SK-N-SH (cell line): ENCODE results near the gene PAXIP1. TPM values are rescaled to one million over a fixed set of nuclear protein-coding genes. Genes with fewer than 3 reads are reported as not detected.

ENCODE experiments used
- CTCF ChIA-PET: fragments of 300-600, 350-600 bp; formaldehyde crosslinking; extraction: SDS; loops from one replicate; lab custom pipeline; 2021; lab: Yijun Ruan, JAX
- POLR2A ChIA-PET: fragments of 350-600 bp; sonication (Branson Sonifier 250); formaldehyde crosslinking; extraction: SDS; loops from one replicate; lab custom pipeline; 2020; ENCODE audit warnings: antibody characterized with exemption, inconsistent platforms; lab: Yijun Ruan, JAX
- DNase-seq: peaks from one replicate; pipeline ENCODE4 v3.0.0; 2012
- H2AFZ ChIP-seq: fragments of 200-600 bp; sonication (generic); 2 replicates; pipeline ENCODE4 v1.8.1; 2016; ENCODE audit warnings: antibody characterized with exemption, mild to moderate bottlenecking, low read depth
- H3F3A ChIP-seq: fragments of 200-600 bp; sonication (generic); replicated peaks from 2 replicates; pipeline ENCODE3; 2016; ENCODE audit warnings: antibody characterized with exemption, mild to moderate bottlenecking; ENCODE audit not compliant: insufficient read depth
- H3K27ac ChIP-seq, 2 experiments: fragments of 200-500 bp in 1 of 2; fragments of 200-600 bp in 1 of 2; sonication (Bioruptor generic) in 1 of 2; sonication (generic), shearing (Covaris generic) in 1 of 2; 2 replicates each; pipeline versions ENCODE4 v1.5.1 to v1.6.1; 2014 to 2016; ENCODE audit warnings: low read depth in 2 of 2, inconsistent platforms in 1 of 2, low read length in 1 of 2, mild to moderate bottlenecking in 1 of 2, mixed read lengths in 1 of 2
- H3K27me3 ChIP-seq: fragments of 200-600 bp; sonication (generic), shearing (Covaris generic); 2 replicates; pipeline ENCODE4 v1.6.1; 2016; ENCODE audit warnings: mixed run types; ENCODE audit not compliant: insufficient read depth
- H3K36me3 ChIP-seq, 2 experiments: fragments of 200-500 bp in 1 of 2; fragments of 200-600 bp in 1 of 2; sonication (Bioruptor generic) in 1 of 2; sonication (generic) in 1 of 2; replicated peaks in 1 of 2; 2 replicates each; pipeline versions ENCODE3 to v1.5.1; 2014 to 2016; ENCODE audit warnings: low read length in 1 of 2, mild to moderate bottlenecking in 1 of 2; ENCODE audit not compliant: insufficient read depth in 2 of 2, control insufficient read depth in 1 of 2
- H3K4me1 ChIP-seq, 2 experiments: fragments of 200-500 bp in 1 of 2; fragments of 200-600 bp in 1 of 2; sonication (Bioruptor generic) in 1 of 2; sonication (generic), shearing (Covaris generic) in 1 of 2; 2 replicates each; pipeline versions ENCODE4 v1.5.1 to v1.6.1; 2014 to 2016; ENCODE audit warnings: low read depth in 1 of 2, low read length in 1 of 2, mixed run types in 1 of 2; ENCODE audit not compliant: insufficient read depth in 2 of 2, control insufficient read depth in 1 of 2
- H3K4me2 ChIP-seq: fragments of 200-600 bp; sonication (generic), shearing (Covaris generic); 2 replicates; pipeline ENCODE4 v1.6.1; 2017; ENCODE audit warnings: mixed run types
- H3K4me3 ChIP-seq, 2 experiments: fragments of 200-500 bp in 1 of 2; fragments of 200-600 bp in 1 of 2; sonication (Bioruptor generic) in 1 of 2; sonication (generic), shearing (Covaris generic) in 1 of 2; 2 replicates each; pipeline versions ENCODE4 v1.5.1 to v1.8.1; 2014 to 2016; ENCODE audit warnings: low read depth in 2 of 2, inconsistent platforms in 1 of 2, low read length in 1 of 2, mild to moderate bottlenecking in 1 of 2, mixed read lengths in 1 of 2, moderate library complexity in 1 of 2
- H3K79me2 ChIP-seq: fragments of 200-600 bp; sonication (generic); 2 replicates; pipeline ENCODE4 v1.8.1; 2017; ENCODE audit warnings: mild to moderate bottlenecking; ENCODE audit not compliant: insufficient read depth
- H3K9ac ChIP-seq: fragments of 200-600 bp; sonication (generic); 2 replicates; pipeline ENCODE4 v1.6.1; 2017; ENCODE audit warnings: mixed run types
- H3K9me2 ChIP-seq: fragments of 200-600 bp; sonication (generic); 2 replicates; pipeline ENCODE4 v1.6.1; 2017; ENCODE audit warnings: mixed run types
- H3K9me3 ChIP-seq: fragments of 200-600 bp; sonication (generic); 2 replicates; pipeline ENCODE4 v1.6.1; 2017; ENCODE audit warnings: mixed run types, mild to moderate bottlenecking, moderate library complexity
- H4K20me1 ChIP-seq: fragments of 200-600 bp; sonication (generic); 2 replicates; pipeline ENCODE4 v1.6.1; 2017; ENCODE audit warnings: mild to moderate bottlenecking, mixed run types; ENCODE audit not compliant: insufficient read depth
- EP300 ChIP-seq, 2 experiments: IDR thresholded peaks; 2 replicates each; pipeline versions ENCODE4 v1.4.0 to v1.6.1; 2012; ENCODE audit warnings: borderline replicate concordance in 1 of 2, low read depth in 1 of 2, low read length in 1 of 2
- FOSL2 ChIP-seq: IDR thresholded peaks from 2 replicates; pipeline ENCODE4 v1.4.0; 2012; ENCODE audit warnings: low read depth, mild to moderate bottlenecking, moderate library complexity, borderline replicate concordance
- FOXJ3 ChIP-seq: sonication (generic); formaldehyde crosslinking; IDR thresholded peaks from 2 replicates; pipeline ENCODE4 v1.5.1; 2020; ENCODE audit warnings: mild to moderate bottlenecking, missing genetic modification reagents
- FOXM1 ChIP-seq: IDR thresholded peaks from 2 replicates; pipeline ENCODE4 v1.4.0; 2012; ENCODE audit warnings: low read depth, mild to moderate bottlenecking
- JUND ChIP-seq: IDR thresholded peaks from 2 replicates; pipeline ENCODE4 v1.4.0; 2012
- MXI1 ChIP-seq: IDR thresholded peaks from 2 replicates; pipeline ENCODE4 v1.6.1; 2012; ENCODE audit warnings: mild to moderate bottlenecking, low read depth, low read length, improper control_type of control experiment
- NFIC ChIP-seq: IDR thresholded peaks from 2 replicates; pipeline ENCODE4 v1.4.0; 2012; ENCODE audit warnings: borderline replicate concordance
- POLR2AphosphoS5 ChIP-seq: IDR thresholded peaks from 2 replicates; pipeline ENCODE4 v1.6.1; 2012; ENCODE audit warnings: low read depth, low read length
- RCOR1 ChIP-seq: fragments of 150-350 bp; IDR thresholded peaks from 2 replicates; pipeline ENCODE4 v1.6.1; 2017; ENCODE audit warnings: antibody characterized with exemption, low read length
- SIN3A ChIP-seq: IDR thresholded peaks from 2 replicates; pipeline ENCODE4 v1.6.1; 2012; ENCODE audit warnings: low read depth, mild to moderate bottlenecking, low read length, moderate library complexity, borderline replicate concordance
- SMC3 ChIP-seq: IDR thresholded peaks from 2 replicates; pipeline ENCODE4 v1.6.1; 2012; ENCODE audit warnings: low read depth, low read length, improper control_type of control experiment
- TAF1 ChIP-seq: IDR thresholded peaks from 2 replicates; pipeline ENCODE4 v1.6.1; 2012; ENCODE audit warnings: low read depth, mild to moderate bottlenecking, low read length, moderate library complexity, borderline replicate concordance
- TCF12 ChIP-seq: IDR thresholded peaks from 2 replicates; pipeline ENCODE4 v1.4.0; 2012
- WGBS: methylation state at CpG from one replicate; pipeline ENCODE4 v1.1.6; 2017; ENCODE audit warnings: low lambda C conversion rate; 5-methylcytosine and 5-hydroxymethylcytosine counted together
- polyA plus RNA-seq, 3 experiments: library from polyadenylated mRNA; depleted of rRNA; stranded (reverse); fragments of >200 nt; gene quantifications; 2 replicates each; pipeline ENCODE4 v1.2.3, GENCODE V29; 2012
- TF ChIP-seq, protein P1 (sequence below): IDR thresholded peaks from 2 replicates; pipeline ENCODE4; 2012
- TF ChIP-seq, protein P2 (sequence below): fragments of 150-350 bp; IDR thresholded peaks from 2 replicates; pipeline ENCODE4 v1.6.1; 2017; ENCODE audit warnings: antibody characterized with exemption, low read length, low read depth, borderline replicate concordance
- TF ChIP-seq, protein P3 (sequence below): IDR thresholded peaks from 2 replicates; pipeline ENCODE4 v1.6.1; 2012; ENCODE audit warnings: mild to moderate bottlenecking, low read depth, low read length, moderate library complexity

Gene PAXIP1
- polyA plus RNA-seq, 1 of the 3 experiments (the other 2 are of a cell fraction), result 9.2 TPM

DNA sequence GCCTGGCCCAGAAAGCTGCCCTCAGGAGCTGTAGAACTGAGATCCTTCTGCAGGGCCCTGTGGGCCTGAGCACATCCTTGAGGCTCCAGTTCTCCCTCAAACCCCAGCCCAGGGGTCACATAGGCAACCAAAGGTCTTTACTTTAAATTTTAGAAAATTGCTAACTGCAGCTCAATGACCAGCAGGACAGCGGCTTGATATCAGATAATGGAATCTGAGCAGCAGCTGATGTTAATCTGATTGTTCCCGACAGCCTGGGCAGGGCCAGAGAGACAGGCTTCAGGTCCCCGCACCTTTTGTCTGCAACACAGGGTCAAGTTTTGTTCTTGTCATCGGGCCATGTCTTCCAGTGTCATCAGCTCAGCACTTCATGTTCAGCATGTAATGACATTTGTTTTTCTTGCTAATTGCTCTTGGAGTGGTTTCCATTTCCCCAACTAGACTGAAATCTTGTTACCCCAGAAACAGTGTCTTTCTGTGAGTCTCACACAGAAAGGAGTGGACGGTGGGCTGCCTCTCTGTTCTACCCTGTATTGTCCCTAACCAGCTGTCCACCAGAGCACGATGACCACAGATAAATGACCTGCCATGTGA is 91.0 kb downstream of the PAXIP1 start:
- H3K9me2 ChIP-seq, result no peaks in the 10 kb centered on the region
- H3K9me3 ChIP-seq, result no peaks in the 10 kb centered on the region
- H2AFZ ChIP-seq, result no peak overlapping the region
- ChIA-PET POLR2A (no interaction called here), CTCF (interaction anchor here (0.5 to 6.3 kb wide), 17 partner anchors 13 to 469 kb away, joined by 3 to 126 read pairs (median 11); no protein-coding TSS in a partner anchor)
- 32% methylated on average over 6 of the region's 6 CpGs for WGBS
- peak; percentile 19 for DNase-seq
- H3K27ac ChIP-seq, result no peak overlapping the region
- no peak overlapping the region for H3K4me2 ChIP-seq
- H3K4me3 ChIP-seq, result no peak overlapping the region
- H4K20me1 ChIP-seq, result no peaks in the 10 kb centered on the region
- no peak for TF ChIP-seq SIN3A
- no peak for TF ChIP-seq POLR2AphosphoS5
- TF ChIP-seq, protein P1, sequence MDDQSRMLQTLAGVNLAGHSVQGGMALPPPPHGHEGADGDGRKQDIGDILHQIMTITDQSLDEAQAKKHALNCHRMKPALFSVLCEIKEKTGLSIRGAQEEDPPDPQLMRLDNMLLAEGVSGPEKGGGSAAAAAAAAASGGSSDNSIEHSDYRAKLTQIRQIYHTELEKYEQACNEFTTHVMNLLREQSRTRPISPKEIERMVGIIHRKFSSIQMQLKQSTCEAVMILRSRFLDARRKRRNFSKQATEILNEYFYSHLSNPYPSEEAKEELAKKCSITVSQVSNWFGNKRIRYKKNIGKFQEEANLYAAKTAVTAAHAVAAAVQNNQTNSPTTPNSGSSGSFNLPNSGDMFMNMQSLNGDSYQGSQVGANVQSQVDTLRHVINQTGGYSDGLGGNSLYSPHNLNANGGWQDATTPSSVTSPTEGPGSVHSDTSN, result no peak
- no peak for TF ChIP-seq JUND
- no peak for TF ChIP-seq FOXJ3 (CRISPR knock-in tag)
- H3K9ac ChIP-seq, result no peak overlapping the region
- H3K36me3 ChIP-seq, result no peaks in the 10 kb centered on the region
- no peaks in the 10 kb centered on the region for H3K27me3 ChIP-seq
- H3K4me1 ChIP-seq, result no peaks in the 10 kb centered on the region
- H3K79me2 ChIP-seq, result no peaks in the 10 kb centered on the region
- no peaks in the 10 kb centered on the region for H3F3A ChIP-seq

DNA sequence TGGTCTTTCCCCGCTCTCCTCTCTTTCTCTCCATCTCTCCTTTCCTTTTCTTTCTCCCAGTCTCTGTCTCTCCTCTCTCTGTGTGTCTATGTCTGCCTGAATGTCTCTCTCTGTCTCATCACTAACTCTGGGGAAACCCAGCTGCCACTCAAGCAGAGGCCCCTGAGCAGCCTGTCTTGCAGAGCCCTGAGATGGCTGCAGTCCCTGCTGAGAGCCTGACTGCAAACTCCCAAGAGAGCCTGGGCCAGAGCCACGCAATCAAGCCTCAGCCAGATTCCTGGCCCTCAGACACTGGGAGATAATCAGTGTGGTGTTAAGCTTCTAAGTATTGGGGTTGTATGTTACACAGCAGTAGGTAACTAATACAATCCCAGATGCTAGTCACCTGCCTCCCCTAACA is 91.5 kb downstream of the PAXIP1 start:
- DNase-seq, result no peak
- no peaks in the 10 kb centered on the region for H3K27me3 ChIP-seq
- no peak overlapping the region for H3K4me2 ChIP-seq
- H2AFZ ChIP-seq, result no peak overlapping the region
- POLR2A ChIA-PET, result no interaction called here
- H3K9me2 ChIP-seq, result no peaks in the 10 kb centered on the region
- H3K79me2 ChIP-seq, result no peaks in the 10 kb centered on the region
- H3F3A ChIP-seq, result no peaks in the 10 kb centered on the region
- H3K9me3 ChIP-seq, result no peaks in the 10 kb centered on the region
- TF ChIP-seq NFIC, result no peak
- TF ChIP-seq JUND, result no peak
- TF ChIP-seq, protein P2, sequence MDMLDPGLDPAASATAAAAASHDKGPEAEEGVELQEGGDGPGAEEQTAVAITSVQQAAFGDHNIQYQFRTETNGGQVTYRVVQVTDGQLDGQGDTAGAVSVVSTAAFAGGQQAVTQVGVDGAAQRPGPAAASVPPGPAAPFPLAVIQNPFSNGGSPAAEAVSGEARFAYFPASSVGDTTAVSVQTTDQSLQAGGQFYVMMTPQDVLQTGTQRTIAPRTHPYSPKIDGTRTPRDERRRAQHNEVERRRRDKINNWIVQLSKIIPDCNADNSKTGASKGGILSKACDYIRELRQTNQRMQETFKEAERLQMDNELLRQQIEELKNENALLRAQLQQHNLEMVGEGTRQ, result no peak
- TF ChIP-seq, protein P3, sequence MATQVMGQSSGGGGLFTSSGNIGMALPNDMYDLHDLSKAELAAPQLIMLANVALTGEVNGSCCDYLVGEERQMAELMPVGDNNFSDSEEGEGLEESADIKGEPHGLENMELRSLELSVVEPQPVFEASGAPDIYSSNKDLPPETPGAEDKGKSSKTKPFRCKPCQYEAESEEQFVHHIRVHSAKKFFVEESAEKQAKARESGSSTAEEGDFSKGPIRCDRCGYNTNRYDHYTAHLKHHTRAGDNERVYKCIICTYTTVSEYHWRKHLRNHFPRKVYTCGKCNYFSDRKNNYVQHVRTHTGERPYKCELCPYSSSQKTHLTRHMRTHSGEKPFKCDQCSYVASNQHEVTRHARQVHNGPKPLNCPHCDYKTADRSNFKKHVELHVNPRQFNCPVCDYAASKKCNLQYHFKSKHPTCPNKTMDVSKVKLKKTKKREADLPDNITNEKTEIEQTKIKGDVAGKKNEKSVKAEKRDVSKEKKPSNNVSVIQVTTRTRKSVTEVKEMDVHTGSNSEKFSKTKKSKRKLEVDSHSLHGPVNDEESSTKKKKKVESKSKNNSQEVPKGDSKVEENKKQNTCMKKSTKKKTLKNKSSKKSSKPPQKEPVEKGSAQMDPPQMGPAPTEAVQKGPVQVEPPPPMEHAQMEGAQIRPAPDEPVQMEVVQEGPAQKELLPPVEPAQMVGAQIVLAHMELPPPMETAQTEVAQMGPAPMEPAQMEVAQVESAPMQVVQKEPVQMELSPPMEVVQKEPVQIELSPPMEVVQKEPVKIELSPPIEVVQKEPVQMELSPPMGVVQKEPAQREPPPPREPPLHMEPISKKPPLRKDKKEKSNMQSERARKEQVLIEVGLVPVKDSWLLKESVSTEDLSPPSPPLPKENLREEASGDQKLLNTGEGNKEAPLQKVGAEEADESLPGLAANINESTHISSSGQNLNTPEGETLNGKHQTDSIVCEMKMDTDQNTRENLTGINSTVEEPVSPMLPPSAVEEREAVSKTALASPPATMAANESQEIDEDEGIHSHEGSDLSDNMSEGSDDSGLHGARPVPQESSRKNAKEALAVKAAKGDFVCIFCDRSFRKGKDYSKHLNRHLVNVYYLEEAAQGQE, result no peak
- TF ChIP-seq SMC3, result no peak
- no peak for TF ChIP-seq TAF1
- no peak for TF ChIP-seq FOXM1
- no peak for TF ChIP-seq RCOR1
- TF ChIP-seq POLR2AphosphoS5, result no peak
- TF ChIP-seq EP300 (IDR thresholded peaks at IDR 0.05; ENCODE audit: borderline replicate concordance in 1 of 2, low read depth in 1 of 2, low read length in 1 of 2), result no peak
- TF ChIP-seq MXI1, result no peak
- TF ChIP-seq FOSL2, result no peak
- TF ChIP-seq TCF12, result no peak
- H3K9ac ChIP-seq, result no peak overlapping the region
- H3K4me3 ChIP-seq, result no peak overlapping the region
- CTCF ChIA-PET, result interaction anchor here (0.5 to 6.3 kb wide), 11 partner anchors 14 to 447 kb away, joined by 3 to 126 read pairs (median 5); no protein-coding TSS in a partner anchor
- no peak overlapping the region for H3K27ac ChIP-seq
- no peaks in the 10 kb centered on the region for H3K36me3 ChIP-seq
- WGBS, result 11% methylated on average over 2 of the region's 2 CpGs
- H3K4me1 ChIP-seq, result no peaks in the 10 kb centered on the region
- H4K20me1 ChIP-seq, result no peaks in the 10 kb centered on the region
